Upper lobe of left lung (tissue), 4 donors: ENCODE results near the gene IL1RAP.

Source experiments
- POLR2A ChIP-seq, 4 donors: fragments of 450-650 bp; IDR thresholded peaks; one replicate each; pipeline ENCODE4 v1.5.1; 2016 to 2017; ENCODE audit warnings: antibody characterized with exemption in 4 of 4, mild to moderate bottlenecking in 2 of 4
- POLR2AphosphoS5 ChIP-seq, 2 donors: sonication (generic); formaldehyde crosslinking; IDR thresholded peaks; one replicate each; pipeline ENCODE4 v1.5.1; 2017; ENCODE audit warnings: antibody characterized with exemption in 2 of 2

GRCh38 chr3:190495354-190495753, 18.5 kb upstream of the IL1RAP start:
- TF ChIP-seq POLR2AphosphoS5 (IDR thresholded peaks at IDR 0.05) (no peak), POLR2A (IDR thresholded peaks at IDR 0.05) (no peak)
